Measurements from ENCODE around the gene MGRN1.

Gene MGRN1

GRCh38 chr16:4682616-4683254 is 58.1 kb downstream of the MGRN1 start:
- no peak overlapping the region for H3K4me3 ChIP-seq (ENCODE audit: low read depth, low read length)
- DNase-seq (ENCODE audit: low read depth), result peak; percentile 41
- TF ChIP-seq CTCF (conservative IDR thresholded peaks at IDR 0.05; ENCODE audit: low read depth, low read length), result peak; percentile 60

- H3K4me3 ChIP-seq (ENCODE audit: low read depth, low read length), result no peak overlapping the region
- no peak for DNase-seq (ENCODE audit: low read depth)
- TF ChIP-seq CTCF (conservative IDR thresholded peaks at IDR 0.05; ENCODE audit: low read depth, low read length), result no peak
Measured at GRCh38 chr16:4683255-4684057, 58.8 kb downstream of the MGRN1 start.

- H3K4me3 ChIP-seq (ENCODE audit: low read depth, low read length), result no peak overlapping the region
- DNase-seq (ENCODE audit: low read depth), result no peak
- no peak for TF ChIP-seq CTCF (conservative IDR thresholded peaks at IDR 0.05; ENCODE audit: low read depth, low read length)
Measured at GRCh38 chr16:4684058-4684715, 59.6 kb downstream of the MGRN1 start.

- DNase-seq (ENCODE audit: low read depth), result no peak
- no peak for TF ChIP-seq CTCF (conservative IDR thresholded peaks at IDR 0.05; ENCODE audit: low read depth, low read length)
- no peak overlapping the region for H3K4me3 ChIP-seq (ENCODE audit: low read depth, low read length)
Measured at GRCh38 chr16:4684763-4685162, 60.1 kb downstream of the MGRN1 start.

- TF ChIP-seq CTCF (conservative IDR thresholded peaks at IDR 0.05; ENCODE audit: low read depth, low read length), result no peak
Measured at GRCh38 chr16:4685292-4685691, 60.7 kb downstream of the MGRN1 start.

GRCh38 chr16:4685776-4686496 is 61.3 kb downstream of the MGRN1 start:
- no peak for TF ChIP-seq CTCF (conservative IDR thresholded peaks at IDR 0.05; ENCODE audit: low read depth, low read length)
- no peak for DNase-seq (ENCODE audit: low read depth)
- H3K4me3 ChIP-seq (ENCODE audit: low read depth, low read length), result no peak overlapping the region

More at GRCh38 chr16:4685292-4685691, 60.7 kb downstream of the MGRN1 start:
- H3K4me3 ChIP-seq (ENCODE audit: low read depth, low read length), result no peak overlapping the region
- DNase-seq (ENCODE audit: low read depth), result no peak
